HepG2 (cell line): Measurements from ENCODE around the gene CADM1. TPM values are rescaled to one million over a fixed set of nuclear protein-coding genes. Genes with fewer than 3 reads are reported as not detected.

Experiments used
- BRD4 ChIP-seq: sonication (generic); formaldehyde crosslinking; IDR thresholded peaks from 2 replicates; pipeline ENCODE4 v1.4.0; 2020; ENCODE audit warnings: missing genetic modification reagents
- EHMT2 ChIP-seq: fragments of 200-600 bp; sonication (generic); IDR thresholded peaks from 2 replicates; pipeline ENCODE4 v1.7.0; 2017; ENCODE audit warnings: antibody characterized with exemption, low read depth, low read length, borderline replicate concordance
- ETV5 ChIP-seq: IDR thresholded peaks from 2 replicates; pipeline ENCODE4 v1.6.1; 2018; ENCODE audit warnings: missing biosample characterization, missing genetic modification reagents, inconsistent platforms, borderline replicate concordance
- GPBP1L1 ChIP-seq: sonication (generic); formaldehyde crosslinking; IDR thresholded peaks from 2 replicates; pipeline ENCODE4 v1.5.0; 2020; ENCODE audit warnings: mild to moderate bottlenecking, missing genetic modification reagents
- HDAC2 ChIP-seq: sonication (generic); formaldehyde crosslinking; IDR thresholded peaks from 2 replicates; pipeline ENCODE4 v1.4.0; 2020; ENCODE audit warnings: missing genetic modification reagents
- HMG20A ChIP-seq: IDR thresholded peaks from 2 replicates; pipeline ENCODE4 v1.6.1; 2016; ENCODE audit warnings: borderline replicate concordance
- ISL2 ChIP-seq: sonication (generic); formaldehyde crosslinking; IDR thresholded peaks from 2 replicates; pipeline ENCODE4 v1.5.0; 2020; ENCODE audit warnings: missing genetic modification reagents
- LCORL ChIP-seq, 2 experiments: fragments of 450-650 bp in 1 of 2; sonication (generic) in 1 of 2; formaldehyde crosslinking in 1 of 2; IDR thresholded peaks; 2 replicates each; pipeline versions ENCODE4 v1.5.0 to v1.6.1; 2017 to 2020; ENCODE audit warnings: antibody characterized with exemption in 1 of 2, missing genetic modification reagents in 1 of 2
- MAZ ChIP-seq, 2 experiments: sonication (generic) in 1 of 2; formaldehyde crosslinking in 1 of 2; IDR thresholded peaks; 2 replicates each; pipeline versions ENCODE4 v1.5.0 to v1.6.1; 2012 to 2020; ENCODE audit warnings: low read depth in 2 of 2, mild to moderate bottlenecking in 2 of 2, borderline replicate concordance in 1 of 2, improper control_type of control experiment in 1 of 2, low read length in 1 of 2, missing genetic modification reagents in 1 of 2, moderate library complexity in 1 of 2
- MIER2 ChIP-seq: IDR thresholded peaks from 2 replicates; pipeline ENCODE4 v1.6.1; 2016; ENCODE audit warnings: missing biosample characterization, missing genetic modification reagents
- NCOR1 ChIP-seq: fragments of 200-600 bp; sonication (generic); IDR thresholded peaks from 2 replicates; pipeline ENCODE4 v1.7.0; 2017; ENCODE audit warnings: antibody characterized with exemption, low read length, borderline replicate concordance
- PATZ1 ChIP-seq: sonication (generic); formaldehyde crosslinking; IDR thresholded peaks from 2 replicates; pipeline ENCODE4 v1.4.0; 2020; ENCODE audit warnings: missing genetic modification reagents
- PPARG ChIP-seq: conservative IDR thresholded peaks from 2 replicates; pipeline ENCODE4 v1.6.1; 2016; ENCODE audit warnings: missing biosample characterization, missing genetic modification reagents
- SOX13 ChIP-seq, 3 experiments: fragments of 450-650 bp in 1 of 3; sonication (generic) in 1 of 3; formaldehyde crosslinking in 1 of 3; IDR thresholded peaks in 2 of 3; conservative IDR thresholded peaks in 1 of 3; 2 replicates each; pipeline versions ENCODE4 v1.5.0 to v1.6.1; 2016 to 2020; ENCODE audit warnings: antibody characterized with exemption in 1 of 3, mild to moderate bottlenecking in 1 of 3, missing compliant biosample characterization in 1 of 3, missing genetic modification reagents in 1 of 3, moderate library complexity in 1 of 3
- SOX5 ChIP-seq: IDR thresholded peaks from 2 replicates; pipeline ENCODE4 v1.6.1; 2016; ENCODE audit warnings: borderline replicate concordance
- SP5 ChIP-seq: IDR thresholded peaks from 2 replicates; pipeline ENCODE4 v1.6.1; 2016; ENCODE audit warnings: low read depth, borderline replicate concordance
- TBX2 ChIP-seq: sonication (generic); formaldehyde crosslinking; IDR thresholded peaks from 2 replicates; pipeline ENCODE4 v1.5.0; 2020; ENCODE audit warnings: missing genetic modification reagents, mild to moderate bottlenecking, borderline replicate concordance
- TEAD3 ChIP-seq: optimal IDR thresholded peaks from 2 replicates; pipeline ENCODE3; 2016; ENCODE audit warnings: borderline replicate concordance
- ZBTB42 ChIP-seq: sonication (generic); formaldehyde crosslinking; IDR thresholded peaks from 2 replicates; pipeline ENCODE4 v1.5.0; 2020; ENCODE audit warnings: mild to moderate bottlenecking, missing genetic modification reagents
- ZEB1 ChIP-seq: IDR thresholded peaks from 2 replicates; pipeline ENCODE4 v1.6.1; 2012; ENCODE audit warnings: mild to moderate bottlenecking, low read depth, inconsistent platforms; ENCODE audit not compliant: insufficient replicate concordance
- ZFP36L1 ChIP-seq: sonication (generic); formaldehyde crosslinking; IDR thresholded peaks from 2 replicates; pipeline ENCODE4 v1.8.0; 2022; ENCODE audit warnings: mild to moderate bottlenecking, missing genetic modification reagents, moderate library complexity
- ZFP90 ChIP-seq: sonication (generic); formaldehyde crosslinking; IDR thresholded peaks from 2 replicates; pipeline ENCODE4 v1.8.0; 2022; ENCODE audit warnings: missing genetic modification reagents, mild to moderate bottlenecking, inconsistent platforms, borderline replicate concordance
- ZNF317 ChIP-seq: sonication (generic); formaldehyde crosslinking; IDR thresholded peaks from 2 replicates; pipeline ENCODE4 v1.5.0; 2020; ENCODE audit warnings: mild to moderate bottlenecking, missing genetic modification reagents
- ZNF510 ChIP-seq: sonication (generic); formaldehyde crosslinking; IDR thresholded peaks from 2 replicates; pipeline ENCODE4 v1.4.0; 2020; ENCODE audit warnings: low read depth, mild to moderate bottlenecking, missing genetic modification reagents
- ZNF766 ChIP-seq: sonication (generic); formaldehyde crosslinking; IDR thresholded peaks from 2 replicates; pipeline ENCODE4 v1.5.0; 2020; ENCODE audit warnings: missing genetic modification reagents, borderline replicate concordance
- ZNF878 ChIP-seq: sonication (generic); formaldehyde crosslinking; IDR thresholded peaks from 2 replicates; pipeline ENCODE4 v1.8.1; 2023; ENCODE audit warnings: mild to moderate bottlenecking, missing genetic modification reagents, moderate library complexity
- polyA plus RNA-seq, 8 experiments: library from polyadenylated mRNA; depleted of rRNA in 3 of 8; stranded (reverse) in 7 of 8; unstranded in 1 of 8; fragments of >200 nt; fragmentation: Illumina TruSeq in 4 of 8; extraction: Trizol in 4 of 8; gene quantifications; 2 replicates each; pipeline versions ENCODE4 v1.2.1 to v1.2.3, GENCODE V29; 2011 to 2016; ENCODE audit warnings: low read depth in 4 of 8, missing spikeins in 1 of 8, mixed read lengths in 1 of 8; ENCODE audit not compliant: insufficient read depth in 1 of 8
- total RNA-seq, 5 experiments: library from RNA; depleted of rRNA; stranded (reverse); fragments of >200 nt; fragmentation: Illumina TruSeq; extraction: Trizol; gene quantifications; 2 replicates each; pipeline ENCODE4 v1.2.3, GENCODE V29; 2016; ENCODE audit warnings: low read depth in 1 of 5

CADM1 gene
- total and polyA plus RNA-seq, 2 of the 13 experiments (the other 11 are each of a cell fraction or from before 2014, with no cell fraction given): 71.3 to 122 TPM

- TF ChIP-seq ZEB1 (no peak), ISL2 (CRISPR knock-in tag) (0 out of 2 replicates have a peak, but pooled peaks have one; percentile 58), ZNF878 (0 out of 2 replicates have a peak, but pooled peaks have one; percentile 37), TBX2 (CRISPR knock-in tag) (peak; percentile 62), SP5 (CRISPR knock-in tag) (peak; percentile 40; the same call in 1 of the 2 replicates), ZFP36L1 (CRISPR knock-in tag) (no peak), PPARG (no peak), MIER2 (CRISPR knock-in tag) (no peak), TEAD3 (peak; percentile 26), ZFP90 (CRISPR knock-in tag) (no peak), HDAC2 (CRISPR knock-in tag) (peak; percentile 31; the same call in 1 of the 2 replicates), BRD4 (CRISPR knock-in tag) (no peak), SOX13 (IDR thresholded peaks at IDR 0.05) (no peak), SOX13 (CRISPR knock-in tag; conservative IDR thresholded peaks at IDR 0.05 in 1 of 2, IDR thresholded peaks at IDR 0.05 in 1 of 2) (peak in 1 of 2 experiments; percentile 88; a peak in 2 of 4 replicates), NCOR1 (peak; percentile 42; the same call in 1 of the 2 replicates), SOX5 (CRISPR knock-in tag) (peak; percentile 80; the same call in 1 of the 2 replicates), ZNF510 (CRISPR knock-in tag) (no peak), LCORL (IDR thresholded peaks at IDR 0.05) (no peak), LCORL (CRISPR knock-in tag; IDR thresholded peaks at IDR 0.05) (peak; percentile 70; the same call in 1 of the 2 replicates), ZNF766 (no peak), HMG20A (CRISPR knock-in tag) (peak; percentile 52; the same call in 1 of the 2 replicates), PATZ1 (peak; percentile 73), GPBP1L1 (CRISPR knock-in tag) (no peak), EHMT2 (0 out of 2 replicates have a peak, but pooled peaks have one; percentile 43), ZBTB42 (CRISPR knock-in tag) (no peak), ZNF317 (CRISPR knock-in tag) (peak; percentile 28; the same call in 1 of the 2 replicates), MAZ (IDR thresholded peaks at IDR 0.05; ENCODE audit: borderline replicate concordance, low read depth, low read length) (0 out of 2 replicates have a peak, but pooled peaks have one; percentile 16), MAZ (CRISPR knock-in tag; IDR thresholded peaks at IDR 0.05; ENCODE audit: low read depth) (no peak), ETV5 (CRISPR knock-in tag) (peak; percentile 44; the same call in 1 of the 2 replicates)
Measured at GRCh38 chr11:115500547-115501501, 3.4 kb downstream of the CADM1 start (continued).
